SU-DHL-6 (cell line): ENCODE measurements around the gene HNRNPM.

Source experiments
- H2AFZ ChIP-seq: fragments of 200-600 bp; sonication (generic); 2 replicates; pipeline ENCODE4 v1.6.1; 2014; ENCODE audit warnings: low read depth, mild to moderate bottlenecking, moderate library complexity, mixed read lengths, antibody characterized with exemption, low read length; ENCODE audit not compliant: severe bottlenecking
- H3F3A ChIP-seq: fragments of 200-600 bp; shearing (Covaris generic); 2 replicates; pipeline ENCODE4 v1.6.0; 2016; ENCODE audit warnings: antibody characterized with exemption, mild to moderate bottlenecking; ENCODE audit not compliant: insufficient read depth
- H3K27ac ChIP-seq: fragments of 200-600 bp; sonication (generic); 2 replicates; pipeline ENCODE4 v1.5.1; 2016; ENCODE audit warnings: low read depth, mild to moderate bottlenecking, low read length, moderate library complexity, mixed read lengths
- H3K27me3 ChIP-seq: fragments of 200-600 bp; sonication (generic), shearing (Covaris generic); 2 replicates; pipeline ENCODE4 v1.6.0; 2014; ENCODE audit warnings: mild to moderate bottlenecking, low read length
- H3K36me3 ChIP-seq: fragments of 200-600 bp; sonication (generic); 2 replicates; pipeline ENCODE4 v1.6.1; 2014; ENCODE audit warnings: mild to moderate bottlenecking, low read length, mixed read lengths
- H3K4me2 ChIP-seq: fragments of 300-600, 200-600 bp; shearing (Covaris generic), sonication (generic); 2 replicates; pipeline ENCODE4 v1.6.0; 2014; ENCODE audit warnings: low read length, low read depth, mild to moderate bottlenecking; ENCODE audit not compliant: poor library complexity, severe bottlenecking
- H3K4me3 ChIP-seq: fragments of 200-600 bp; sonication (generic); 2 replicates; pipeline ENCODE4 v1.5.1; 2014; ENCODE audit warnings: antibody characterized with exemption, low read length, mild to moderate bottlenecking, mixed read lengths; ENCODE audit not compliant: insufficient read depth, poor library complexity, severe bottlenecking
- H3K79me2 ChIP-seq: fragments of 200-600 bp; sonication (generic); 2 replicates; pipeline ENCODE4 v1.6.1; 2014; ENCODE audit warnings: mild to moderate bottlenecking, low read length, moderate library complexity; ENCODE audit not compliant: insufficient read depth
- H3K9ac ChIP-seq: fragments of 200-600 bp; sonication (generic); 2 replicates; pipeline ENCODE4 v1.7.0; 2014; ENCODE audit warnings: mild to moderate bottlenecking, low read length
- H3K9me2 ChIP-seq: fragments of 200-600 bp; sonication (generic); replicated peaks from 2 replicates; pipeline ENCODE4 v1.6.1; 2014; ENCODE audit warnings: low read length; ENCODE audit not compliant: insufficient read depth
- H3K9me3 ChIP-seq: fragments of 200-600 bp; sonication (generic); 2 replicates; pipeline ENCODE4 v1.6.1; 2014; ENCODE audit warnings: low read length, mixed read lengths; ENCODE audit not compliant: insufficient read depth
- H4K20me1 ChIP-seq: fragments of 200-600 bp; sonication (generic); 2 replicates; pipeline ENCODE4 v1.6.1; 2014; ENCODE audit warnings: low read depth, mild to moderate bottlenecking, antibody characterized with exemption, low read length, moderate library complexity, mixed read lengths
- CTCF ChIP-seq: fragments of 200-600 bp; sonication (generic); IDR thresholded peaks from one replicate; pipeline ENCODE4 v1.5.1; 2017; ENCODE audit warnings: antibody characterized with exemption, mild to moderate bottlenecking, low read length, moderate library complexity; ENCODE audit not compliant: insufficient read depth, poor library complexity, severe bottlenecking
- EZH2phosphoT487 ChIP-seq: fragments of 200-600 bp; sonication (generic), shearing (Covaris generic); conservative IDR thresholded peaks from 2 replicates; pipeline ENCODE4 v1.6.1; 2018; ENCODE audit warnings: mild to moderate bottlenecking, antibody characterized with exemption, low read length, moderate library complexity, mixed read lengths

Gene HNRNPM

DNA sequence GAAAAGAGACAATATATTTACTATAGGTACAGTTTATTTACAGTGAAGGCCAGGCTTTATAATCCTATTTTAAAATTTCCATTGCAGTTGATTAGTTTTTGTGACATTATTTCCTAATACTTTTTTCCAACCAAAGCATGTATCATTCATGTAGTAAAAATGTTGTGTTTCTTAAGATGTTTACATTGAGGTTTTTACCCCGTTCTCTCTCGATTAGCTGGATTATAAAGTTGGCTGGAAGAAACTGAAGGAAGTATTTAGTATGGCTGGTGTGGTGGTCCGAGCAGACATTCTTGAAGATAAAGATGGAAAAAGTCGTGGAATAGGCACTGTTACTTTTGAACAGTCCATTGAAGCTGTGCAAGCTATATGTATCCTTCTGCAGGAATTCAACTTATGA lies 21.2 kb downstream of the HNRNPM start:
- H4K20me1 ChIP-seq, result peaks cover 25% of the 10 kb centered on the region
- H3K4me2 ChIP-seq, result no peak overlapping the region
- no peak overlapping the region for H3K27ac ChIP-seq
- H3K9ac ChIP-seq, result no peak overlapping the region
- TF ChIP-seq CTCF (no peak), EZH2phosphoT487 (no peak)
- no peak overlapping the region for H2AFZ ChIP-seq
- H3K4me3 ChIP-seq, result no peak overlapping the region
- H3K9me2 ChIP-seq, result no peaks in the 10 kb centered on the region
- no peaks in the 10 kb centered on the region for H3K9me3 ChIP-seq
- H3F3A ChIP-seq, result 0 out of 2 replicates have a peak, but pooled peaks cover 6% of the 10 kb centered on the region
- H3K27me3 ChIP-seq, result no peaks in the 10 kb centered on the region
- H3K79me2 ChIP-seq, result peaks cover 66% of the 10 kb centered on the region
- H3K36me3 ChIP-seq, result peaks cover 41% of the 10 kb centered on the region

- Histone ChIP-seq H3K79me2 (peaks cover 45% of the 10 kb centered on the region), H3K9ac (no peak overlapping the region)
These were observed 23.3 kb downstream of the HNRNPM start for GRCh38 chr19:8468124-8468523.

GRCh38 chr19:8468761-8469373 lies 24.1 kb downstream of the HNRNPM start:
- no peak overlapping the region for H2AFZ ChIP-seq
- no peak overlapping the region for H3K9ac ChIP-seq
- H3K9me3 ChIP-seq, result no peaks in the 10 kb centered on the region
- no peak overlapping the region for H3K4me3 ChIP-seq
- no peak overlapping the region for H3K4me2 ChIP-seq
- peaks cover 37% of the 10 kb centered on the region for H3K79me2 ChIP-seq
- H3F3A ChIP-seq, result peaks cover 22% of the 10 kb centered on the region
- no peaks in the 10 kb centered on the region for H3K27me3 ChIP-seq
- H4K20me1 ChIP-seq, result peaks cover 6% of the 10 kb centered on the region; the same call in 1 of the 2 replicates
- no peak overlapping the region for H3K27ac ChIP-seq
- peaks cover 36% of the 10 kb centered on the region for H3K36me3 ChIP-seq
- no peaks in the 10 kb centered on the region for H3K9me2 ChIP-seq
- TF ChIP-seq EZH2phosphoT487 (no peak), CTCF (no peak)

More at GRCh38 chr19:8468124-8468523, 23.3 kb downstream of the HNRNPM start:
- TF ChIP-seq EZH2phosphoT487 (no peak), CTCF (no peak)
- Histone ChIP-seq H3K4me2 (no peak overlapping the region), H3F3A (peaks cover 15% of the 10 kb centered on the region), H3K9me3 (no peaks in the 10 kb centered on the region), H2AFZ (no peak overlapping the region), H3K4me3 (no peak overlapping the region), H3K36me3 (peaks cover 43% of the 10 kb centered on the region), H3K9me2 (no peaks in the 10 kb centered on the region), H3K27me3 (no peaks in the 10 kb centered on the region), H3K27ac (no peak overlapping the region), H4K20me1 (0 out of 2 replicates have a peak, but pooled peaks cover 6% of the 10 kb centered on the region)
